K562 (cell line): ENCODE results near the gene CTSW. TPM values are rescaled to one million over a fixed set of nuclear protein-coding genes. Genes with fewer than 3 reads are reported as not detected.
A peak's percentile ranks its signal among the peaks of the same experiment; 100 is the strongest.

ENCODE experiments used
- CEBPB ChIP-seq: fragments of 450-650 bp; IDR thresholded peaks from 2 replicates; pipeline ENCODE4 v1.6.1; 2016; ENCODE audit warnings: missing genetic modification characterization, missing compliant biosample characterization
- MEF2D ChIP-seq: conservative IDR thresholded peaks from 2 replicates; pipeline ENCODE4 v1.6.1; 2016; ENCODE audit warnings: low read depth, missing genetic modification characterization, missing compliant biosample characterization
- NBN ChIP-seq: fragments of 450-650 bp; IDR thresholded peaks from 2 replicates; pipeline ENCODE4 v1.6.1; 2016; ENCODE audit warnings: low read depth, mild to moderate bottlenecking
- NFRKB ChIP-seq: fragments of 450-650 bp; IDR thresholded peaks from 2 replicates; pipeline ENCODE4 v1.6.1; 2016; ENCODE audit warnings: low read depth
- NR1H2 ChIP-seq: sonication (generic); formaldehyde crosslinking; IDR thresholded peaks from 2 replicates; pipeline ENCODE4 v1.4.0; 2020; ENCODE audit warnings: mild to moderate bottlenecking, missing genetic modification reagents
- STAT5B ChIP-seq: fragments of 250-450 bp; sonication (Bioruptor Pico); IDR thresholded peaks from 2 replicates; pipeline ENCODE4 v1.8.0; 2021; ENCODE audit warnings: mild to moderate bottlenecking, inconsistent platforms
- ZNF134 ChIP-seq: fragments of 250-450 bp; sonication (Bioruptor Pico); conservative IDR thresholded peaks from 2 replicates; pipeline ENCODE4 v1.4.0; 2020
- ZNF140 ChIP-seq: fragments of 250-450 bp; sonication (Bioruptor Pico); IDR thresholded peaks from 2 replicates; pipeline ENCODE4 v1.8.0; 2021; ENCODE audit warnings: moderate library complexity, mild to moderate bottlenecking, inconsistent platforms
- ZNF318 ChIP-seq, 2 experiments: fragments of 450-650 bp; IDR thresholded peaks; 2 replicates each; pipeline ENCODE4 v1.6.1; 2016; ENCODE audit warnings: mild to moderate bottlenecking in 2 of 2, borderline replicate concordance in 1 of 2, low read depth in 1 of 2, moderate library complexity in 1 of 2
- ZSCAN29 ChIP-seq: fragments of 450-650 bp; IDR thresholded peaks from 2 replicates; pipeline ENCODE4 v1.6.1; 2017
- polyA plus RNA-seq, 8 experiments: library from polyadenylated mRNA; depleted of rRNA in 4 of 8; stranded (reverse) in 5 of 8; unstranded in 3 of 8; fragments of >200 nt; fragmentation: Nextera tagmentation in 2 of 8; fragmentation: Illumina TruSeq in 1 of 8; extraction: Ambion mirVana in 2 of 8; extraction: Trizol in 1 of 8; gene quantifications; 2 replicates each; pipeline versions ENCODE4 v1.2.1 to v1.2.3, GENCODE V29; 2011 to 2014; ENCODE audit warnings: inconsistent platforms in 1 of 8, missing spikeins in 1 of 8
- total RNA-seq, 7 experiments: library from RNA; depleted of rRNA in 6 of 7; stranded (reverse); fragments of >200 nt in 6 of 7; fragmentation: Illumina TruSeq in 2 of 7; extraction: Trizol in 2 of 7; gene quantifications; 2 replicates each; pipeline versions ENCODE4 v1.2.1 to v1.2.3, GENCODE V29; 2011 to 2021; ENCODE audit warnings: low replicate concordance in 1 of 7
- TF ChIP-seq, protein P1 (sequence below): fragments of 250-450 bp; sonication (Bioruptor Pico); IDR thresholded peaks from 2 replicates; pipeline ENCODE4 v1.9.0; 2021; ENCODE audit warnings: mild to moderate bottlenecking, inconsistent platforms

Gene CTSW
- total and polyA plus RNA-seq, 9 of the 15 experiments (the other 6 are each of a cell fraction or from before 2014, with no cell fraction given): 0.04 TPM; not detected in 8

DNA sequence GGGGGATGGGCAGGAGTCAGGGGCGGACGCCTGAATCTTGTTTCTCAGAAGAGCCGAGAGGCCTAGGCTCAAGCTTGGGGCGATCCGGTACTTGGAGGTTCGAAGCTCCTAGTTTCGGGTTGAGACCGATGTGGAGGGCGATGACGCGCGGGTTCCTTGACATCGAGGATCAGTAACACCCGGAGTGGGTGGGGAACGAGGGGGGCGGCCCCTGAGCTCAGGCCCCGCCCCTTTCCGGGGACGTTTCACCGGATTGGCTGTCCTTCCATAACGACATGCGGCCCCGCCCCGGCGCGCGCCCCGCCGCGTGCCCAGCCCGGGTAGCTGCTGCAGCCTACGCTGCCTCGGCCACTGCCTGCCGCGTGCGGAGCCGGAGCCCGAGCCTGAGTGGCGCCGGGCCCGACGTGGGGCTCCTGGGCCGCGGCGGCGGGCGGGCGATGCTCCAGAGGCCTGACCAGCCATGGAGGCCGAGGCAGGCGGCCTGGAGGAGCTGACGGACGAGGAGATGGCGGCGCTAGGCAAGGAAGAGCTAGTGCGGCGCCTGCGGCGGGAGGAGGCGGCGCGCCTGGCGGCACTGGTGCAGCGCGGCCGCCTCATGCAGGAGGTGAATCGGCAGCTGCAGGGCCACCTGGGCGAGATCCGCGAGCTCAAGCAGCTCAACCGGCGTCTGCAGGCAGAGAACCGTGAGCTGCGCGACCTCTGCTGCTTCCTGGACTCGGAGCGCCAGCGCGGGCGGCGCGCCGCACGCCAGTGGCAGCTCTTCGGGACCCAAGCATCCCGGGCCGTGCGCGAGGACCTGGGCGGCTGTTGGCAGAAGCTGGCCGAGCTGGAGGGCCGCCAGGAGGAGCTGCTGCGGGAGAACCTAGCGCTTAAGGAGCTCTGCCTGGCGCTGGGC is 10.9 kb downstream of the CTSW start, which contains the start of gene CCDC85B (continued):
- TF ChIP-seq NR1H2: peak; percentile 78; the same call in 1 of the 2 replicates
- no peak for TF ChIP-seq NBN
- no peak for TF ChIP-seq ZNF318 (IDR thresholded peaks at IDR 0.05; ENCODE audit: borderline replicate concordance in 1 of 2, low read depth in 1 of 2)
- TF ChIP-seq ZNF140 (CRISPR knock-in tag): no peak
- TF ChIP-seq, protein P1, sequence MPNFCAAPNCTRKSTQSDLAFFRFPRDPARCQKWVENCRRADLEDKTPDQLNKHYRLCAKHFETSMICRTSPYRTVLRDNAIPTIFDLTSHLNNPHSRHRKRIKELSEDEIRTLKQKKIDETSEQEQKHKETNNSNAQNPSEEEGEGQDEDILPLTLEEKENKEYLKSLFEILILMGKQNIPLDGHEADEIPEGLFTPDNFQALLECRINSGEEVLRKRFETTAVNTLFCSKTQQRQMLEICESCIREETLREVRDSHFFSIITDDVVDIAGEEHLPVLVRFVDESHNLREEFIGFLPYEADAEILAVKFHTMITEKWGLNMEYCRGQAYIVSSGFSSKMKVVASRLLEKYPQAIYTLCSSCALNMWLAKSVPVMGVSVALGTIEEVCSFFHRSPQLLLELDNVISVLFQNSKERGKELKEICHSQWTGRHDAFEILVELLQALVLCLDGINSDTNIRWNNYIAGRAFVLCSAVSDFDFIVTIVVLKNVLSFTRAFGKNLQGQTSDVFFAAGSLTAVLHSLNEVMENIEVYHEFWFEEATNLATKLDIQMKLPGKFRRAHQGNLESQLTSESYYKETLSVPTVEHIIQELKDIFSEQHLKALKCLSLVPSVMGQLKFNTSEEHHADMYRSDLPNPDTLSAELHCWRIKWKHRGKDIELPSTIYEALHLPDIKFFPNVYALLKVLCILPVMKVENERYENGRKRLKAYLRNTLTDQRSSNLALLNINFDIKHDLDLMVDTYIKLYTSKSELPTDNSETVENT: peak; percentile 77
- TF ChIP-seq NFRKB: no peak
- no peak for TF ChIP-seq ZNF134 (CRISPR knock-in tag)
- TF ChIP-seq STAT5B (CRISPR knock-in tag): no peak
- TF ChIP-seq MEF2D (tag): no peak
- no peak for TF ChIP-seq ZSCAN29
- no peak for TF ChIP-seq CEBPB (tag)
